Right kidney (tissue), 1 donor: Measurements from ENCODE around the gene RPL36AL.

Source experiments
- DNase-seq: peaks from one replicate; pipeline ENCODE4 v3.0.0-alpha.2; 2016

RPL36AL gene

DNA sequence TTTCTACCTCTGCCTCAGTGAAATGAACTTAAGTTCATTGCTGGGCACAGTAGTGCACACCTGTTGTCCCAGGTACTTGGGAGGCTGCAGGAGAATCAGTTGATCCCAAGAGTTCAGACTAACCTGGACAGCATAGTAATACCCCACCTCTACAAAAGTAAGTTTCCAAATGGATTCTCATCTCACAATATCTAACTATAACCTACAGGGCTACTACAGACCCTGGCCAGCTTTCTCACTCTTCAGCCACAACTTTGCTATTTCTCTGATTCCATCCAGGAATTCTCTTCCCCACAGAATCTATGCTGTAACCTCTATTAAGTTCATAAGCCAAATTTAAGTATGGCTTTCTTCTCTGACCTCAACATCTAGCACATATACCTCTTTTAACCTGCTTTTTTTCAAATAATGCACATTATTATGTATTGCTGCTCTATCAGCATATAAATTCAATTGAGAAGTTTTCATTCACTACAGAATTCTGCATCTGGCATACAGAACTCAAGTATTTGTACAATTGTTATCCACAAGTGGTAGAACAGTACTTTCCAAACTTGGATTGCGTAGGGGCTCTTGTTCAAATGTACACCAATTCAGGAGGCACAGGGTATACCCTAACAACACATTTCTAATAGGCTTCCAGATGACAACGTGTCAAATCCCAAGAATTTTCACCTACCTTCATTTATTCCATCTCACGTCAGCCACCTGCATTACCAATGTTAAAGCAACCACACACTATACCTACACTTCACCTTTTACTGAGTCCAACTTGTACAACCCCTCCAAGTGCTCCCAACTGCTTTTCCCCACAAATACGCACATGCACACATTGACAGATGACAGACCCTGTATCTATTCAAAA is 38.1 kb downstream of the RPL36AL start:
- no peak for DNase-seq

DNA sequence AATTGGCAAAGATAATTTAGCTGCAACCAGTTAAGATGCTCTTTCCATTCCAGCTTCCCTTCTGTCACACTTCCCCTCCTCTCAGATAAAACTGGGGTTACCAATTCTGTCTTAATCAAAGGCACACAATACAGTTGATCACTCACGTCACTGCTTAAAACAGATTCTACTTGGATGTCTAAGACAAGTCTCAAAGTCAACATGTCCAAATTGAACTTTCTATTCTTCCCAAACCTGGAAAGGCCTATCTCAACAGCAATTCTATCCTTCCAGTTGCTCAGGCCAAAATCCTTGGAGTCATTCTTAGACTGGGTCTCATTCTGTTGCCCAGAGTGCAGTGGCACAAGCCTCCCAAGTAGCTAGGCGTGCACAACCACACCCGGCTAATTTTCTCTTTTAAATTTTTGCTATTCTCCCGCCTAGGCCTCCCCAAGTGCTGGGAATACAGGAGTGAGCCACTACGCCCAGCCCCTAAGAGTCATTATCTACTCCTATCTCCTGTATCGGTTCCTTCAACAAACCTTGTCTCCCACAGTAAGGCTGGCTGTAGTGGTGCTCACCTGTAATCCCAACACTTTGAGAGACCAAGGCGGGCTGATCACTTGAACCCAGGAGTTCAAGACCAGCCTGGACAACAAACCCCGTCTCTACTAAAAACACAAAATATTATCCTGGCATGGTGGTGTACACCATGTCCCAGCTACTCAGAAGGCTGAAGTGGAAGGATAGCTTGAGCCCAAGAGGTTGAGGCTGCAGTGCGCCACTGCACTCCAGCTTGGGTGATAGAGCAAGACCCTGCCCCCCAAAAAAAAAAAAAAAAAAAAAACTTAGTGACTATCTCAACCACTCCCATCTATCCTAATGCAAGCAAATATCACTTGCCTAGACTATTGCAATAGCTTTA is 39.0 kb downstream of the RPL36AL start:
- DNase-seq = no peak

DNA sequence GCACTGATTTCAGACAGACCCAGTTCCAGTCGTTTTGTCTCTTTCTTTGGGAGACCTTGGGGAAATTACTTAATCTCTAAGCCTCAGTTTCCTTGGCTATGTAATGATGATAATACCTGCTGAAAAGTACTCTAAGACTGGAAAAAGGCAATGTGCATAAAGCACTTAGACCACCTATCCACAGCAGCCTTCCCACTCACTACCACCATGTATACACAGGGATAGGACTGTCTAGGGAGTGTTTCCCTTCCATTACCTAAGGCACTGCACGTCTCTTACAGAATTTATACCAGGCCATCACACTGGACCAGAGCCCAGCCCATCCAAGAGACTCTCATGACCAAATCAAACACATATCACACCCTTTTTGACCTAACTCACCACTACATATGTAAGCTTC is 40.6 kb downstream of the RPL36AL start:
- DNase-seq = no peak

DNA sequence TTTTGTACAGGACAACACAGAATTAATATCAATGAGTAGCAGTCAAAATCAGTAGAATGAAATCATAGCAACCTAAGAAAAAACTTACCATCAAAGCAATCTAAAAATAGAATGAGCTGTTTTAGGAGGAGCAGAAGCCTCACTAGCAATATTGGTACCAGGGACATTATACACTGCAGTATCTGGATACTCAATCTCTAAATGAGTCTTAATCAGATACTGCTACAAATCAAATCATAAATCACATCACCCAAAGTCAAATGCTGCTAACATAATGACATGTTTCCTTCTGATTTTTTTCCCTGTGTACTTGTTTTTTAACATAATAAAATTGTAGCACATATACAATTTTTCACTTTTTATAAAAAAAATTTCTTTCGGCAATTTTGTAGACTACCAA is 42.3 kb downstream of the RPL36AL start:
- no peak for DNase-seq

DNA sequence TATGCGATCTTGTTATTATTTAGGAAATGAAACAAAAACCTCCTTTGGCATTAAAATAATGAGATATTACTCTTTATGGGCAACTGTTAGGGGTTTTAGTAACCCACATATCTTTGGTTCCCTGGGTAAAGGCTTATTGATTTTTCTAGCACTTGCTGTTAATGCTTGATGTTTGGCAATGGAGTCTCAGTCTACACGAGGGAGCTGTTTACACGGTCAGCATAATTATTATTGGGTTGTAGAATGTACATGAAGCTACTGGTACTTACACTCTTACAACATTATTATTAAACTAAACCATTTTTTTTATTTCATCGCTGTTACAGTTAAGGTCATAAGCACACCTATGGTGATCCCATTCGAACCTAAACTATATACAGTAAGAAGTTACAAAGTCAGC is 46.4 kb downstream of the RPL36AL start:
- no peak for DNase-seq

DNA sequence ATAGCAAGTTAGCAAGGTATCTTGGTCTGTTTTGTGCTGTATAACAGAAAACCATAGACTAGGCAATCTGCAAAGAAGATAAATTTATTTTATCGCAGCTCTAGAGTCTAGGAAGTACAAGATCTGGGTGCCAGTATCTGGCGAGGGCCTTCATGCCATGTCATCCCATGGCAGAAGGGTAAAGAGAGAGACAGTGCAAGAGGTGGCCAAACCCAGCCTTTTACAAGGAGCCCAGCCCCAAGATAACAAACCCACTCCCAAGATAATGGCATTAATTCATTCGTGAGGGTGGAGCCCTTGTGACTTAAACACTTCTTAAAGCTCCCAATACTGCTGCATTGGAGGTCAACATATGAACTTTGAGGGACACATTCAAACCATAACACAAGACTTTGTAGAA is 51.1 kb downstream of the RPL36AL start:
- DNase-seq = no peak
